DMS153 treated with DMSO at 0.1 percent for 48 hours (cell line): ENCODE data around the gene PNPLA2.

Source experiments
- DNase-seq: peaks from one replicate; lab custom pipeline; 2025; ENCODE audit not compliant: unreplicated experiment; lab: John Stamatoyannopoulos, UW

Gene PNPLA2

GRCh38 chr11:798093-798713, 20.5 kb upstream of the PNPLA2 start, which contains the start of gene SLC25A22:
Gene SLC25A22 (minus strand): TSS chr11:798281. CDS start chr11:795006, 3,275 bp downstream.
- peak; percentile 54 for DNase-seq

- no peak for DNase-seq
Measured at GRCh38 chr11:799641-800316, 18.9 kb upstream of the PNPLA2 start.

GRCh38 chr11:800473-800872, 18.2 kb upstream of the PNPLA2 start:
- DNase-seq, result no peak

- DNase-seq, result no peak
Measured at GRCh38 chr11:801097-801780, 17.5 kb upstream of the PNPLA2 start.

- no peak for DNase-seq
Measured at GRCh38 chr11:802018-802617, 16.6 kb upstream of the PNPLA2 start.

GRCh38 chr11:802693-803466, 15.8 kb upstream of the PNPLA2 start:
- DNase-seq, result no peak

GRCh38 chr11:803467-803742, 15.3 kb upstream of the PNPLA2 start:
- DNase-seq, result no peak

GRCh38 chr11:803770-804598, 14.7 kb upstream of the PNPLA2 start:
- DNase-seq, result no peak

- DNase-seq, result no peak
Measured at GRCh38 chr11:804599-804964, 14.1 kb upstream of the PNPLA2 start.

GRCh38 chr11:808427-809286, 10.1 kb upstream of the PNPLA2 start:
- no peak for DNase-seq

GRCh38 chr11:809287-810039, 9.3 kb upstream of the PNPLA2 start, which contains the start of gene RPLP2:
Gene RPLP2 (plus strand): TSS chr11:809967. CDS start chr11:810235, 268 bp downstream.
- peak; percentile 91 for DNase-seq

- no peak for DNase-seq
Measured at GRCh38 chr11:810040-810567, 8.6 kb upstream of the PNPLA2 start.

GRCh38 chr11:811446-812245, 7.1 kb upstream of the PNPLA2 start:
- DNase-seq, result no peak

- DNase-seq, result no peak
Measured at GRCh38 chr11:812390-812789, 6.3 kb upstream of the PNPLA2 start.

- DNase-seq, result no peak
Measured at GRCh38 chr11:813072-813455, 5.7 kb upstream of the PNPLA2 start.

GRCh38 chr11:813456-814096, 5.1 kb upstream of the PNPLA2 start:
- DNase-seq, result no peak
